ENCODE data around the gene TTYH3.

The TTYH3 gene

DNA sequence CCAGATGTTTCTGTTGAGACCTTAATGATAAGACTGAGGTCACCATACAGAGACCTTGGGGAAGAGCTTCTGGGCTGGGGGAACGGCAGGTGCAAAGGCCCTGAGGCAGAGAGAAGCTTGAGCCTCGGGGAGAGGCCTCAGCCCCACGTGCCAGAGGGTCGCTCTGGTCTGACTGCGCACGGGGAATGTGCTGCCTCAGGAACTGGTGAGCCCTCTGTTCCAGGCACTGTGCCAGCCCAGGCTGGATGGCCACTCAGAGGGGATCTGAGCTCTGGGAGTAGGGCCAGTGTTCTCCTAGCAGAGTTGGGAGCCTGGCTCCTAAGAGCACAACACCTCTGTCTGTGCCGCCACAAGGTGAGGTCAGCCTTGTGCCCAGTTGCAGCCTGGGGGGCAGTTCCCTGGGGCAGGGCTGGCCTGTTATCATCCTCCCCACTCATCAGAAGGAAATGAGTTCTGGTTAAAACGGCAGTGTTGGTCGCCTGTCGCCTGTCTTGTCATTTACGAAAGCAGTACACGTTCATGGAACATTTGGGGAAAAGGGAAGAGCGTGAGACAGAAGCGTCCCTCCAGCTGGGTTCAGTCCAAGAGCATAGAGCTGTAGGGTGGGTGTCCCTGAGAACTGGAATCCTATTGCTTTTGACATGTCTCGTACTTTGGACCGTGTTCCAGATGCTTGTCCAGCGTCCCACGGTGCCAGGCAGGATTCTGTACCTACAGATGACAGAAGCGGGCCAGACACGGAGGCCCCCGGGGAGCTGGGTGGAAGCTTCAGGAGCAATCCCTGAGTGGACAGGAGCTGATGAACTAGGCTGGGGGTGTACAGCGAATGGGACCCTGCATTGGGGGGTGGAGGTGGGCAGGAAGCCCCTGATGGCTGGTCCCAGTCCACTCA, 4.3 kb downstream of the TTYH3 start:
- no peak for DNase-seq

DNA sequence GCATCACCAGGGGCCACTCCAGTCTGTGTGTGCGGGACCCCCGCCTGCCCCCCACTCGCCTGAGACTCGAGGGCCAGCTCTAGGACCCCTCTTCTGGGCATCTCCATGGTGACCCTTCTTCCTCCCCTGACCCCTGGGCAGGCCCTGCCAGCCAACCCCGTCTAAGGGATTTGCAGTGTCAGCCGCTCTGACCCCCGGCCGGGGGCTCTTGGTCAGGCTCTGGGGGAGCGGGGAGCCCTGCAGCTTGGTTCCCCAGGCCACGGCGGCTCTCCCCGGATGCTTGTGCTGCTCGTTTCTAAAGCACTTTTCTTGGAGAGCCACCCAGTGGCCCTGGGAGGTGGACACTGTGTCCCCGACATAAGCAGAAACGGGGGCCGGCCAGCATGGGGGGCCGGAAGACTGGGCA, 5.3 kb downstream of the TTYH3 start:
- DNase-seq: no peak

DNA sequence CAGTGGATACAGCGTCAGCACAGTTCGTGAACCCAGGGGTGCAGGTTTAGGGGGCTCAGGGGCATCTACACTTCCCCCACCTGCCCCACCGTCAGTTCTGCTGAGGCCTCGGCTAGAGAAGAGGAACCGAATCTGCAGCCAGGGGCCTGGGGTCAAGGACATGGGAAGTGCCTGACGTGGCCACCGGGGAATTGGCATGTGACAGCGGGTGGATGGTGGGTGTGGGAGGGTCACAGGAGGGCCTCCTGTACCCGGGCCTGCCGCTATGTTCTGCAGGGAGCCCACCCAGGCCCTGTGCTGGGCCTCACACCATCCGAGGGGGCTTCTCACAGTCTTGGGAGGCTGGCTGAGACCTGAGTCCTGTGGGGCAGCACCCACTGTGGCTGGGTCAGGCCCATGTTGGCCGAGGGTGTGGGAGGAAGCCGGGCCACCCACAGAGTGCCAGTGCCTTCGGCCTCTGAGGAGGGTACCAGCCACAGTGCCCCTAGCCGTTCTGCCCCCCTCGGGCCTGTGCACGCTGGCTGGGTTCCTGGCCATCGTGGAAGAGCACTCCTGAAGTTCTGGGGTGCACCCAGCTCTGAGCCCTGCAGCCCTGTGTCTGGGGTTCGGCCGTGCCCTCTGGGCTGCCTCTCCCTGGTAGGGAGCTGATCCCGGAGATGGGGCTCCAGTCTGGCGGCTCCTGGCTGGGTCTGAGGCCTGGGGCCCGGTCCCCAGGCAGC, 5.9 kb downstream of the TTYH3 start:
- DNase-seq: no peak

DNA sequence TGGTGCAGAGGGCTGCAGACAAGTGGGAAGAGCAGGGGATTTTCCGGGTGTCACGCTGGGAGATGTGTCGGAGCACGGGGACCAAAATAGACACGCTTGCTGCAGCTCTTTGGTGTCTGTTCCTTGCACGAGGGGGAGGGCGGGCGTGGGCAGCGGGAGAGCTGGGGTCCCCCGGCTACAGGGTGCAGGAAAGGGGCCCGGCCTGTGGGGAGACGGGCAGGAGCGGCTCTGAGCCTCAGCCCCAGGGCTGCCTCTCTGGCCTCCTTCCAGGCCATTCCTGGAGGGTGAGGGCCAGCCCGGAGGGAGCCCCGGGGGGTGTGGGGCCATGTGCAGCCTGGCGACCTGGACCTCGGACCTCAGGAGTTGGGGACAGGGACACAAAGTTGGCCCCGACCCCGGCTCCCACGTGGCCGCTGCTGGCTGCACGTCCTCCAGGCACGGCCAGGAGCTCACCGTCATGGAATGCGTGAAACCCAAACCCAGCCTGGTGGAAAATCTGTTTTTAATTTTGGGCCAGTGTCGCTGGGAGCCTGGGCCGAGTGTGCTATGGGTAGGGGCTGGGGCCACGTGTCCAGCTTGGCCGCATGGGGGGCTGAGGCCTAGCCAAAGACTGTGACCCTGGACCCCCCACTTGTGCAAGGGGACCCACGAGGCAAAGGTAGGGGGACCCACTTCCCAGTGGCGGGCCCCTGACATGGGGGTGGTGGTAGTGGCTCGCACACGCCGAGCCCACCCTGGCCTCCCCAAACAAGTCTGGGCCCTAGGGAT, 6.6 kb downstream of the TTYH3 start:
- no peak for DNase-seq

DNA sequence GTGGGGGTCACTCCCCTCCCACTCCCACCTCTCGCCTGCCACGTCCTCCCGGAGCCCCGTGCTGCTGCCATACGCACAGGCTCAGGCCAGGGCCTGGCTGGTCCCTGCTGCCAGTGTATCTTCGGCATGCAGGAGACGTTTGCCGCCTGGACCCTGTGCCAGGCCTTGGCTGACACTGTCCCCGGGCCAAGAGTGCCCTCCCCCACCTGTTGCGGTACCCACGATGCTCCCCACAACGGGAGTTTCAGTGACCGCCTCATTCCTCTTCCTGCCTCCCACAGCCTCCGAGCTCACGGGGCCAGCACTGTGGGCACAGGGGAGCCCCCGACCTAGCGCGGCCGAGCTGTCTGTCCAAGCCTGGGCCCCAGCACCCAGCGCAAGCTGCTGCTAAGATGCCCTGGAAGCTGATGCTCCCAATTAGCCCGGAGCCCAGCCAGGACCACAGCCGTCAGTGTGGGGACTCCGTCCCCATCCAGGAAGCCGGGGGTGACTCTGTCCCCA, 7.4 kb downstream of the TTYH3 start:
- no peak for DNase-seq

DNA sequence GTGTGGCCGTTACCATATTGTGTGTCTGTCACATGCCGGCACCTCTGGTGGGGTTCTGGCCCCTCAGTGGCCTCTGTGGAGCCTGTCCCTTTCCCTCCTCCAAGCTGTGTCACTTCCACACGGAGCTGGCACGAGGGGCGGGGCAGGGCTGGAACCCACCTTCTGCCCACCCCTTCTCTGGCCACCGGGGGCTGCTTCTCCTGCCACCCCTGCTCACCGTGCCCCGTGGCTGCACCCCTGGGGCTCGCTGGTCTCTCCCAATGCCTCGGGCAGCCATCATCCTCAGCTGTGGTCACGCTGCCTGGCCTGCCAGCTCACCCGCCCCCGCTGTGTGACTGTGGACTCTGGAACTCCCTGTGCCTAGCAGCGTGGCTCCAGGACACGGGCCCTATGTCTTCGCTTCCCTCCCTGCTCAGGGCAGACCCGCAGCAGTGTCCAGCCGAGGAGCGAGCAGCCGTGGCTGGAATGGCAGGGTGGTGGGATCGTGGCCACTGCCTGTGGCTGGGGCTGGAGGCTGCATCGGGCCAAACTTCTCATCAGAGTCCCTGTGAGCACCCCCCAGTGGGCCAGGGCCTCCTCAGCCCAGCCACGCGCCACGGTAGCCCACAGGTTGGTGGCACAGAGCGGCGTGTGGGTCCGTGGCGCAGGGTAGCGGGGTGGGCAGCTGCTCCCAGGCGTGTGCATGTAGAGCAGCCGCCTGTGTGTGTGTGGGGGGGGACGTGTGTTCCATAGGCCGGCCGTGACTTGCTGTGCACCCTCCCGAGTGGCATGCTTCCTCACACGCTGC, 8.1 kb downstream of the TTYH3 start:
- no peak for DNase-seq

DNA sequence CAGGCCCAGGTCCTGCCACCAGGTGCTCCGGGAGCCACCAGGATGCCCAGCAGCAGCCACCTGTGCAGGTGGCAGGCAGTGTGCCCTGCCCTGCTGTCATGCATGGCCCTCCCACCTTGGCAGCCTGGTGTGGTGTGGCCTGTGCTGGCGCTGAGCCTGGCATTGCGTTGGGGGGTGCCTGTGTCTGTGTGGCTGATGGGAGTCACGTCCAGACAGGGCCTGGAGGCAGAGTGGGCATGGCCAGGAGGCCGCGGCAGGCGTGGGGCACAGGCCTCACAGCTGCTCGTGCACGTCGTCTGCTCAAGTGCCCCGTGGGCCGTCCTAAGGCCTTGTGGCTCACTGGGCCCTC, 8.7 kb downstream of the TTYH3 start:
- DNase-seq: no peak

DNA sequence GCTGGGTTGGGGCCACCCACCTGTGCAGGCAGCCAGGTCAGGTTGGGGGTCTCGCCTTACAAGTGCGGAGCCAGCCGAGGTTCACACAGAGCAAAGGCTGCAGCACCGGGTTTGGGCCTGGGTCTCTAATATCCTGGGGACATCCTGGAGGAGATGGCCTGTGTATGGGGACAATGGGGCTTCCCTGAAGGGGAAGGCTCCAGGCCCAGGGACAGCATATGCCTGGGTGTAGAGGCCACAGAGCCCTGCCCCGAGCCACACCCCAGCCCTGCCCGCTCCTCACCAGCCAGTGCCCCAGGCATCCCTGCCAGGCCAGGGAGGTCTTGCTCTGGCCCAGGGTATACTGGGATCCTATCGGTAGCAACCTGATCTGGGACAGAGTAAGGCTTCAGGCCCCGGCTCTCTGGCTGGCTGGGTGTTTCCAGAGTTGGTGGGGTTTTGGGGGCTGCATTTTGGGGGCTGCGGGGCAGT, 9.1 kb downstream of the TTYH3 start:
- no peak for DNase-seq

DNA sequence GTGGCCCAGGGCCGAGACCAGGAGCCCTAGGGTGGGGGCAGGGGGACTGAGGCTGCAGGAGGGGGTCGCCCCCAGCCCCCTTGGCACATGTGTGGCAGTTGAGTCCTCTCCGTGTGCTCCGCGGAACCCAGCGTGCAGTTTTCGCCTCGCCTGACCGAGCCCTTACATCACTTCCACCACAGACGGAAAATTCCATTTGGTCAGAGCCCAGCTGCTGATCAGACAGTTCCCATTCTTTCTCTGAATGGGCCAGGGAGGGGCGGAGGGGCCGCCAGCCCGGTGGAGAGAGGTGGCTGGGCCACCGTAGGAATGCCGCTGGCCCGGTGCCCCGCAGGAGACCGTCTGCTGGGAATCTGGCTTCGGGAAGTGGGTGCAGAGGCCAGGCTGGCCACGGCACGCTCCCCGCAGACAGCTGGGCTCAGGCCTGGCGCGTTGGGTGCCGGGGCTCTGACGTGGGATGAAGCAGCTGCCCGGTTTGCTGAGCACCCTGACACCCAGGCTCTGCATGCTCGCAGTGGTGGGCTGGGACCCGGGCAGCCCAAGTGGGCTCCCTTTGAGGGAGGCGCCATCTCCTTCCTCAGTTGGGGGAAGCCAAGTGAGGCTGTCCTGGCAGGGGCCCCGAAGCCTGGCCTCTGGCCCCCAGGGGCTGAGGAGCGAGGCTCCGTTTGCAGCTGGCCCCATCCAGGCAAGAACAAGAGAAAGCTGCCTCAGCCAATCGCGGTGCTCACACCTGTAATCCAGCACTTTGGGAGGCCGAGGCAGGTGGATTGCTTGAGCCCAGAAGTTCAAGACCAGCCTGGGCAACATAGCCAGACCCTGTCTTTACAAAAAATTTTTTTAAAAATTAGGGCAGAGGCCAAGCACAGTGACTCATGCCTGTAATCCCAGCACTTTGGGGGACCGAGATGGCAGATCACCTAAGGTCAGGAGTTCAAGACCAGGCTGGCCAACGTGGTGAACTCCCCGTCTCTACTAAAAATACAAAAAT, 9.9 kb downstream of the TTYH3 start:
- DNase-seq: no peak

DNA sequence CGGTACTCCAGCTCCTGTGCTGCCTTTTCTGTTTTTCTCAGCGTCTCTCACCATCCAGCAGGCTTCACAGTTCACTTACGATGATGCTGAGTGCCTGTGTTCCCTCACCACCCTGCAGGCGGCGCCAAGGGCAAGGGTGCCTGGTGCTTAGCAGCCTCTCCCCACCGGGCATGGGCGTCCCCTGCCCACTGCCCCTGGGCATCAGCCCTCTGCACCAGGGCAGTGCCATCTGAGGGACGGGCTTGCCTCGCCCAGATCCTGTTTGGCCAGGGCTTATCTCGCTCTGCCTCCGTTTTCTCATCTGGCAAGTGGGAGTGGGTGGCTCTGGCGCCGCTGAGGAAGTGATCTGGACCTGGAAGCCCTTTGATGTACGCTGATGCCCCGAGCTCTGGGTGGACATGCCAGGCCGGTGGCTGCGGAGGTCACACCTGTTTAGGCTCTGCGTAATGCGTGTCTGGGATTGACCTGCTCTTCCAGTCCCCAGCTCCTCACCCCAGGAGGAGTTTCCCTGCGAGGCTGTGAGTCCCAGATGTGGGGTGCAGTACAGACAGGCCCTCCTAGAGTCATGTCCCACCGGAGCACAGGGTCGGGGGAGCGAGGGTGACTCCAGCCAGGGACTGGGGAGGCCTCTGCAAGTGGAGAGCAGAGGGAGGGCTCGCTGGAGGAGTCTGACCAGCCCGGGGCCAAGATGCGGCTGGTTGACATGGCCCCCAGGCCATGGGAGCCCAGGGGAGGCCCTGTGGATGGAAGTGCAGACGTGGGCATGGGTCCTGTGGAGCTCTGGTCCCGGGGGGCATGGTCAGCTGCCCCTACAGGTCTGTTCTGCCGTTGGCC, 11.8 kb downstream of the TTYH3 start:
- DNase-seq: no peak

DNA sequence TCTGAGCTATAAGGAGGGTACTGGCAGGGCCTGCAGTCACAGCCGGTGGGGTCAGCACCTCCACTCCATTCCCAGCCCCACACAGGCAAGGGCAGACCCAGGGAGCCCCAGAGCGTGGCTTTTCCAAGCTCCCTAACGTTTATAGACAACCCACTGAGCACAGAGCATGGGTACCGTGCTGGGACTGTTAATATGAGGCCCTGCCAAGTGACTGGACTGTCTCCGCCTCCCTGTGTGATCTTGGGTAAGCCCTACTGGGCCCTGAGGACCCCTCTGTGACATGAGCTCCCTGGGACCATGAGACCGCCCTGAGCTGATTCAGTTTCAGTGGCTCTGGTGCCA, 12.4 kb downstream of the TTYH3 start:
- no peak for DNase-seq

DNA sequence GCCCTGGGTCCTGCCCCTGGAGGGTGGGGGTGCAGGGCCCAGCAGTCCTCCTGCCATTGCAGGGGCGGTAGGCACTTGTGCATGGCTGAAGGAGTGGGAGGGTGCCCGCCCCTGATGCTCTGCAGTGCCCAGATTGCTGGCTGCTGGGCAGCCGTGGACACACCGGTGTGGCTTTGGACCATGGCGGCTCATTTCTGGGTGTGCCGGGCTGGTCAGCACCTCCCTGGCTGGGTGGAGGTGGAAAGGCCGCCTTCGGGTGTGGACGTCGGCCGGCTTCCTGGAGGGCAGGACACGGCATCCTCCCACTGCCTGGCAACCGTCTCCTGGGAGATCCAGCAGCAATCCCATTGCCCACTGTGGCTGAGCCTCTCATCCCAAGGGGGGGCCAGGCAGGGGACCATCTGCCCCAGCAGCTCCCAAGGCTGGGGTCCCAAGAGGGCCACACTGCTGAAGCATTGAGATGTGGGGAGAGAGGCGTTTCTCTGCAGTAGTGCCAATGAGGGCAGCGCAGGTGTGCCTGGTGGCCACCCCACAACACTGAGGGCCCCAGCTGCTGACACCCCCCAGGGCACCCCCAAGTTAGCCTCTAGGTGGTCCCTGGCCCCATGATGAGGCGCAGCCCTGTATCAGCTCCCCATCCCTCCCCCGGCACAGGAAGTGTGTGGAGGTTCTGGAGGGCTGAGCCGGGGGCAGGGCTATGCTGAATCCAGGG, 12.9 kb downstream of the TTYH3 start:
- no peak for DNase-seq

DNA sequence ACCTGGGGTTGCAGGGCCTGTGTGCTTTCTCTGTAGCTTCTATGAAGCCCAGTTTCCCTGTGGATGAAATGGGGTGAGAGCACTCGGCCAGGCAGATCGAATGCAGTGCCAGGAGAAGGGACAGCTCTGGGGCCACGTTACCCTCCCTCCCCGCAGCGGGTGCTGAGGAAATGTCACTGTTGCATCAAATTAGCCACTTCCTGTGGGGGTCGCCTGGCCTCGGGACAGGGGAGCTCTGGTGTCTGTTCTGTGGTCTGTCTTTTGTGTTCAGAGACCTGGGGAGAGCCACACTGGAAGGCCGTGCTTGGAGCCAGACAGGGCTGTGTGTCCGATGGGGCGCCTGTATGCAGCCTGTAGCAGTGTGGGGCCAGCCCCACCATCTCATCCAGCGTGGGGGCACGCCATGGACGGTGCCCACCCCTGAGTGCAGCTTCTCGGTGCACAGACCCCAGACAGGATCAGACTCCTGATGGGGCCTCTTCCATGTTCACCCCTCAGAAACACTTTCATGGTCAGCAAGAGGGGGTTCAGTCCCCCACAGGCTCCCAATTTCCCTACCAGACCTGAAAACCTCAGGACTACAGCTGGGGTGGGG, 13.6 kb downstream of the TTYH3 start:
- DNase-seq: peak in 1 of 4 experiments; percentile 8

DNA sequence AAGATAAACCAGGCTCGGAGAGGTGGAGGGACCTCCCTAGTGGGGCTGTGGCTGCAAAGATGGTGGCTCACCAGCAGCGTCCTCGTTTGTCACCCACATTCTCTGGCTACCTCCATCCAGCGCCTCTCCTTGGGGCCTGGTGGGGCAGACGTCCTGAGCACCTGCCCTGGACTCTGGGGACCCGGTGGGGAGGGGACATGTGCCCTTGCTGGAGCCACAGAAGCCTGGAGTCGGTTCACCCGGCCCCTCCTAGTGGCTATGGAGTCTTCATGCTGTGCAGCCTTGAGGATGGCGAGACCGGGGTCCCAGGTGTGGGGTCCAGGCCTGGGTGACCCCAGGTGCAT, 14.5 kb downstream of the TTYH3 start:
- DNase-seq: no peak

DNA sequence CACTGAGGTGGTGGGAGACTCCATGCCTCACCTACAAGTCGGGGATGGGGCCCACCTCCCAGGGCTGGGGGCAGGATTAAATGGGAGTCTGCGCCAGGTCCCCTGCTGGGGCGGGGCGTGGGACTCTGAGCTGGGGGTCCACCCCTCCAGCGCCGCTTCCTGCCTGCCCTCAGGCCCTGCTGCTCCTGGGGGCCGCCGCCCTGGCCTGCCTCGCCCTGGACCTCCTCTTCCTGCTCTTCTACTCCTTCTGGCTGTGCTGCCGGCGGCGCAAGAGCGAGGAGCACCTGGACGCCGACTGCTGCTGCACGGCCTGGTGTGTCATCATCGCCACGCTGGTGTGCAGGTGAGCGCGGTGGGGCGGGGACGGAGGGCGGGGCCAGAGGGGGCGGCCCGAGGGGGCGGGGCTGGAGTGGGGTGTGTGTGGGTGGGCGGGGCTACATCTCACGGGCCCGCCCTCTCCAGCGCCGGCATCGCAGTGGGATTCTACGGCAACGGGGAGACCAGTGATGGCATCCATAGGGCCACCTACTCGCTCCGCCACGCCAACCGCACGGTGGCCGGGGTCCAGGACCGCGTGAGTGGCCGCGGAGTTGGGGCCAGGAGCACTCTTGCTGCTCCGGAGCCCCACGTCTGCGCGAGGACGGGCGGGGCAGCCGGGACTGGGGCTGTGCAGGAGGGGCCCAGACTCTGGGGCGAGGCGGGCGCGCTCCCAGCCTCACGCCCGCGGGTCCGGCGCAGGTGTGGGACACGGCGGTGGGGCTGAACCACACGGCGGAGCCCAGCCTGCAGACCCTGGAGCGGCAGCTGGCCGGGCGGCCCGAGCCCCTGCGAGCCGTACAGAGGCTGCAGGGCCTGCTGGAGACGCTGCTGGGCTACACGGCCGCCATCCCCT, 15.1 kb downstream of the TTYH3 start:
- DNase-seq: no peak

DNA sequence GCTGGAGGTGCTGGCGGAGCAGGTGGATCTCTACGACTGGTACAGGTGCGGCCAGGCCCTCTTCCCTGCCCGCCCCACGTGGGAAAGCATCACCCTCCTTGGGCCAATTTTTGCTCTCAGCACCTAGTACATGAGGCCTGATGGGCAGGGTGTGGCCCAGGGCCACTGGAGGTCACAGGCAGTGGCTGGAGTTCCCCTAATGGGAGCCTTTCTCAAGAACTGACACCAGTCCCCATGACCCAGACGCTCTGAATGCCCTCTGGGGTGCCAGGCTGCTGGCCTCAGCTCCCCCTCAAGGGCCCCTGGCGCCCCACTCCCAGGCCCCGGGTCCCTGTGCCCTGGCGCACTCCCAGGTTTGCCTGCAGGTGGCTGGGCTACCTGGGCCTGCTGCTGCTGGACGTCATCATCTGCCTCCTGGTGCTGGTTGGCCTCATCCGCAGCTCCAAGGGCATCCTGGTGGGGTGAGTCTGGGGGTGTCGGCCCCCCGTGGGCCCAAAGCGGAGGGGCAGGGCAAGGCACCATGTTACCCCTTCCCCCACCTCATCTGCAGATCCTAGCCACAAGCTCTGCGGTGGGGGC, 15.9 kb downstream of the TTYH3 start:
- no peak for DNase-seq

DNA sequence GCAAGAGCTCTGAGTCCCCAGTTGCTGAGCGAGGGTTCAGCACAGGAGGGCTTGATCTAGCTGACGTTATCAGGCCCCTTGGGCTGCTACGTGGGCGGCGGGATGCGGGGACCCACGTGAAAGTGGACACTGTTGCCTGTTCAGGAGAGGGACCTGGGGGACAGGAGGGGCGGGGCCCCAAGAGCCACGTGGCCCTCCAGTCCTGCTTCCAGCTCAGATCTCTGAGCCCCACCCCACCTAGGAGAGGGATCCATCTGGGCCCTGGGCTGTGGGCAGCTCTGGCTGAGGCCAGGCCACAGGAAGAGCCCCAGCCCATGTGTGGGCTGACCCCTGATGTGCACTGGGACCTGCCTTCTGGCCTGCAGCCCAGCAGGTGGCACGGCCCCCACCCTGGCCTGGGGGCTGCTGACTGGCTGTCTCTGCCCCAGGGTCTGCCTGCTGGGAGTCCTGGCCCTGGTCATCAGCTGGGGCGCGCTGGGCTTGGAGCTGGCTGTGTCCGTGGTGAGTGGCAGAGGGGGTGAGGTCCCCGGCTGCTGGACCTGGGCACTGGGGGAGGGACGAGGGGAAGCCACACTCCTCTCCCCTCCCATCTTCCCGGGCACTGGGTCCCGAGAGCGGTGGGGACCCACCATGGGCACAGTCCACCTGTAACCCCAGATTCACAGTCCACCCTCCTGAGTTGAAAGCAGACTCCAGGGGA, 17.5 kb downstream of the TTYH3 start:
- DNase-seq: no peak

Measured in activated naive CD4-positive, alpha-beta T cell (primary cell).